Pancreas (tissue), 10 donors: ENCODE results near the gene PET117. TPM values are rescaled to one million over a fixed set of nuclear protein-coding genes. Genes with fewer than 3 reads are reported as not detected.
"Not testable (repeated sequence)": the region's sequence is repeated elsewhere in the genome, so short reads cannot be mapped to it uniquely, and the experiment has no call there.

Experiments
- ATAC-seq, 4 donors: fragments of 200-7000 bp; cut with Tn5 transposase; one replicate each; pipeline versions ENCODE4 v1.8.0 to v1.9.1; 2020; ENCODE audit warnings: mild to moderate bottlenecking in 4 of 4, moderate library complexity in 4 of 4
- DNase-seq, 6 donors: peaks; one replicate each; pipeline ENCODE4 v3.0.0-alpha.2; 2020
- FAIRE-seq: peaks from 2 replicates; lab custom pipeline; 2012; peaks lifted over from hg19 to GRCh38; lab: Jason Lieb, UNC
- H3K27ac ChIP-seq, 4 donors: fragments of 200-600 bp; sonication (generic); 1 replicate in 3 of 4; 2 replicates in 1 of 4; pipeline versions ENCODE4 v1.5.0 to v1.8.0; 2020
- H3K27me3 ChIP-seq, 4 donors: fragments of 200-600 bp; one replicate each; pipeline ENCODE4 v1.8.0; 2021
- H3K36me3 ChIP-seq, 3 donors: fragments of 200-600 bp; sonication (generic) in 1 of 3; one replicate each; pipeline versions ENCODE4 v1.5.0 to v1.8.0; 2020 to 2021
- H3K4me1 ChIP-seq, 3 donors: fragments of 200-600 bp; one replicate each; pipeline ENCODE4 v1.8.0; 2021
- H3K4me3 ChIP-seq, 4 donors: fragments of 200-600 bp; sonication (generic) in 2 of 4; one replicate each; pipeline versions ENCODE4 v1.5.0 to v1.8.0; 2020 to 2021
- H3K9me3 ChIP-seq, 4 donors: fragments of 200-600 bp; one replicate each; pipeline ENCODE4 v1.8.0; 2021
- WGBS, 2 donors: extraction: QIAGEN DNeasy Blood & Tissue Kit; methylation state at CpG; one replicate each; pipeline ENCODE4 v1.1.7; 2013; 5-methylcytosine and 5-hydroxymethylcytosine counted together
- intact Hi-C, 3 donors: fragments of 100-400 bp; cut with DNase I; formaldehyde crosslinking; loops; one replicate each; pipeline versions ENCODE4 v1.11.1 to v1.14.2; 2022
- polyA plus RNA-seq, 2 donors: library from polyadenylated mRNA; stranded (reverse); fragments of 200-250 nt; gene quantifications; one replicate each; pipeline ENCODE4 v1.2.3, GENCODE V29; 2013
- total RNA-seq, 6 donors: library from RNA; stranded (reverse); fragmentation: NEBNext Ultra II Directional in 4 of 6; extraction: Animal tissue kit (Norgen Biotek cat#: 25700) in 4 of 6; gene quantifications; one replicate each; pipeline versions ENCODE4 v1.2.1 to v1.2.4, GENCODE V29; 2021 to 2023
- TF ChIP-seq, protein P1 (sequence below), 4 donors: fragments of 200-600 bp; sonication (generic) in 3 of 4; IDR thresholded peaks; one replicate each; pipeline versions ENCODE4 v1.5.0 to v1.8.0; 2021; ENCODE audit warnings: antibody characterized with exemption in 4 of 4
- donor health status: healthy with polysubstance abuse.
- donor health status: DM: no; HTN: no; CAD: no; lungs with moderate emphysema.
- donor health status: DM: no; HTN: no; CAD: no.
- donor health status: control.
- donor health status: control.
- donor health status: Bipolar disorder and iron deficiency.
- donor health status: DM: yes; HTN: yes; CAD: no.
- donor health status: DM: no; HTN: no; CAD: no.
- donor health status: DM: no; HTN: no; CAD: no.
- donor health status: DM: yes; HTN: yes; CAD: no.

Gene PET117
- total and polyA plus RNA-seq, 8 donors = 5.5 to 9.2 (median 6.3) TPM

DNA sequence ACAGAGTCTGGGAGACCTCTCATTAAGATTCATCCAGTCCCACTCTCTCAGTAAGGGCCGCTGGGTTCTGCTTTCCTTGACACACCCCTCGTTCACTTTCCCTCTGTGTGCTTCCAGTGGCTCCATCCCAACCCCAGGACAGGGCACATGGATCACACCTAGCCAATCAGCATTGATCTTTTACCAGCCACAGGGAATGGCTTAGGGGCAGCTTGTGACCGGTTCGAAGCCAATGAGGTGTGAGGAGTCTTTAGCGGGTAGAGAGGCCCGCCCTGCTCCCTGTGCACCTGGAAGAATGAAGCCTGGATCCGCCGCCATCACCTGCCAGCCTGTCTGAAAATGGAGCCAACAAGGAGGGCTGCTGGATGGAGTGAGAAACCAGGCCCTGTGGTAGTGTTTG lies 44.8 kb upstream of the PET117 start:
- no peaks in the 10 kb centered on the region for H3K36me3 ChIP-seq
- H3K27ac ChIP-seq = no peak overlapping the region
- no peak for DNase-seq
- peak in 1 of 4 donors; percentile 38 for ATAC-seq
- FAIRE-seq = no peak
- no peaks in the 10 kb centered on the region for H3K9me3 ChIP-seq
- TF ChIP-seq, protein P1, sequence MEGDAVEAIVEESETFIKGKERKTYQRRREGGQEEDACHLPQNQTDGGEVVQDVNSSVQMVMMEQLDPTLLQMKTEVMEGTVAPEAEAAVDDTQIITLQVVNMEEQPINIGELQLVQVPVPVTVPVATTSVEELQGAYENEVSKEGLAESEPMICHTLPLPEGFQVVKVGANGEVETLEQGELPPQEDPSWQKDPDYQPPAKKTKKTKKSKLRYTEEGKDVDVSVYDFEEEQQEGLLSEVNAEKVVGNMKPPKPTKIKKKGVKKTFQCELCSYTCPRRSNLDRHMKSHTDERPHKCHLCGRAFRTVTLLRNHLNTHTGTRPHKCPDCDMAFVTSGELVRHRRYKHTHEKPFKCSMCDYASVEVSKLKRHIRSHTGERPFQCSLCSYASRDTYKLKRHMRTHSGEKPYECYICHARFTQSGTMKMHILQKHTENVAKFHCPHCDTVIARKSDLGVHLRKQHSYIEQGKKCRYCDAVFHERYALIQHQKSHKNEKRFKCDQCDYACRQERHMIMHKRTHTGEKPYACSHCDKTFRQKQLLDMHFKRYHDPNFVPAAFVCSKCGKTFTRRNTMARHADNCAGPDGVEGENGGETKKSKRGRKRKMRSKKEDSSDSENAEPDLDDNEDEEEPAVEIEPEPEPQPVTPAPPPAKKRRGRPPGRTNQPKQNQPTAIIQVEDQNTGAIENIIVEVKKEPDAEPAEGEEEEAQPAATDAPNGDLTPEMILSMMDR (IDR thresholded peaks at IDR 0.05) = no peak
- 70 to 83% methylated on average over 8 of the region's 8 CpGs for WGBS, 2 donors
- H3K27me3 ChIP-seq = no peaks in the 10 kb centered on the region
- no peaks in the 10 kb centered on the region for H3K4me1 ChIP-seq
- intact Hi-C loops = no loop called here
- H3K4me3 ChIP-seq = no peak overlapping the region

DNA sequence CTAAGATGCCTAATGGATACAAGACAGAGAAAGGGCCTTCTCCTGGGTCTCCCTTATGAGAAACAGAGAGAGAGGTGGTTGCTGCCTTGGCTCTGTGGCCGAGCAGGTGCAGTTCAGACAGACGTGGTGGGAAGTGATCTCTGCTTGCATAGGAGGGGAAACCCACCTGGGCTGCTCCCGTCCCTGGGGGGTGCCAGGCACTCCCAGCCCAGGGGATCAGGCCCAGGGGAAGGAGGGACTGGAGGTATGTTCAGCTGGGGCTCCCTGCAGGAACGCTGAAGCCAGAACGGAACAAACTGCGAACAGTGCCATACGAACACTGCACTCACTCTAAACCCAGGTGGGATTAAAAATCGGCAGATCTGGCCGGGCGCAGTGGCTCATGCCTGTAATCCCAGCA lies 44.3 kb upstream of the PET117 start:
- Histone ChIP-seq H3K4me3 (no peak overlapping the region), H3K27ac (no peak overlapping the region), H3K36me3 (no peaks in the 10 kb centered on the region), H3K9me3 (no peaks in the 10 kb centered on the region), H3K27me3 (no peaks in the 10 kb centered on the region), H3K4me1 (no peaks in the 10 kb centered on the region)
- intact Hi-C loops = no loop called here
- no peak for DNase-seq
- 56 to 73% methylated on average over 10 of the region's 10 CpGs for WGBS, 2 donors
- TF ChIP-seq, protein P1 (IDR thresholded peaks at IDR 0.05) = no peak
- FAIRE-seq = no peak
- ATAC-seq = no peak

DNA sequence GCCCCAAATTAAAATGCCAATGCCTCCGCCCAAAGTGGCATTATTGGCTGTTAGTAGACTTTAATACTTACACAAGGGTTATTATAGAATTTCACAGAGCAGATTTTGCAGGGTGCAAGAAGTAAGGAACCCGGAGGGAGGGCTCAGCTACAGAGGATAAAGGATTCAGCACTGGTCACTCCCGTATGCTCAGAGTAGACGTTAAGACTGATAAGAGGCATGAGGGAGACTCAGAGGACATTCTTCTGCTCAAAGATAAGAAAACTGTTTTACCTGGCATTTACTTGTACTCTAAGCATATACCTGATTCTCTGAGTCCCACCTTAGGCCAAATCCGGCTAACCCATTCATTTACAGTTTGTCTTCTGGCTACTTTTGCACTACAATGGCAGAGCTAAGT lies 43.5 kb upstream of the PET117 start:
- intact Hi-C loops = no loop called here
- FAIRE-seq = no peak

DNA sequence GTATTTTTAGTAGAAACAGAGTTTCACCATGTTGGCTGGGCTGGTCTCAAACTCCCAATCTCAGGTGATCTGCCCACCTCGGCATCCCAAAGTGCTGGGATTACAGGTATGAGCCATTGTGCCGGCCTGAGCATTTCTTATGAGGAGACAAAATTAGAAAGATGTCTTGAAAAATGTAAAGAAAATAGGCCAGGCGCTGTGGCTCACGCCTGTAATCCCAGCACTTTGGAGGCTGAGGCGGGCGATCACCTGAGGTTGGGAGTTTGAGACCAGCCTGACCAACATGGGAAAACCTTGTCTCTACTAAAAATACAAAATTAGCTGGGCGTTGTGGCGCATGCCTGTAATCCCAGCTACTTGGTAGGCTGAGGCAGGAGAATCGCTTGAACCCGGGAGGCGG lies 37.1 kb upstream of the PET117 start:
- ATAC-seq, H3K4me1 ChIP-seq, intact Hi-C loops, H3K27me3 ChIP-seq, H3K36me3 ChIP-seq, H3K9me3 ChIP-seq, DNase-seq, FAIRE-seq, H3K4me3 ChIP-seq, H3K27ac ChIP-seq: not testable (repeated sequence)
- 93% methylated on average over 11 of the region's 11 CpGs for WGBS, 2 donors

More for the DNA sequence above, 43.5 kb upstream of the PET117 start:
- no peaks in the 10 kb centered on the region for H3K4me1 ChIP-seq
- ATAC-seq (no peak), DNase-seq (no peak)
- WGBS, 2 donors = 70 to 76% methylated on average over 5 of the region's 5 CpGs
- H3K27ac ChIP-seq = no peak overlapping the region
- no peak overlapping the region for H3K4me3 ChIP-seq
- H3K36me3 ChIP-seq = no peaks in the 10 kb centered on the region
- TF ChIP-seq, protein P1 (IDR thresholded peaks at IDR 0.05) = no peak
- no peaks in the 10 kb centered on the region for H3K9me3 ChIP-seq
- H3K27me3 ChIP-seq = no peaks in the 10 kb centered on the region

DNA sequence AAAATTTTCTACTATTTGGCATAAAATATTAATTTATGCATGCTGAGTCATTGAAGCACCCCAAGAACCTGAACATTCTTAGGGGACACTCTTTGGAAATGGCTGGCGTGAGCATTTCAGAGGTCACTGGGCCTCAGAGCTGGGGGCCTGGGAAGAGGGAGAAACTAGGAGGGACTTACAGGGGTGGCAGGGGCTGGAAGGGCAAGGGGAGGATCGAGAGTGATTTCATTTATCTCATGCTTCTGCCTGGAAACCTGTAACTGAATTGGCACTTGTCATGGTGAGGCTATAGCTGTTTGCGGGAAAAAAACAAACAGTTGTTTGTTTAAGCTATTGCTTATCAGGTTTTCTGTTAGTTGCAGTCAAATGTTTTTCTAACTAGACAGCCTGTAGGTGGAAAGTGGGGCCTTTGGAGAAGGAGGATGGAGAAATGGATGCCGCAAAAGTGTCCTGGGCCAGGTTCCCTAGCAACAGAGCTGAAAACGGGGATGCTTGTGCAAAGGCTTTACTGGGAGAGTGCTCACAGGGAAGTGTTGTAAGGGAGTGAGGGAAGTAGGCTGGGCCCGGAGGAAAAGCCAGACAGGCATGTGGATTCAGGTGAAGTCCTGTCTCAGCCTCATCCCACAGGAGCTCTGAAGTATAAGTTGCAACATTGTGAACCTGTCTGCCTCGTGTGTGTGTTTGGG lies 36.4 kb upstream of the PET117 start:
- intact Hi-C loops = no loop called here
- FAIRE-seq = no peak
- 40 to 48% methylated on average over 7 of the region's 7 CpGs for WGBS, 2 donors

More for the DNA sequence above, 36.4 kb upstream of the PET117 start:
- Histone ChIP-seq H3K27me3 (no peaks in the 10 kb centered on the region), H3K36me3 (no peaks in the 10 kb centered on the region), H3K4me3 (no peak overlapping the region), H3K27ac (no peak overlapping the region), H3K4me1 (no peaks in the 10 kb centered on the region), H3K9me3 (no peaks in the 10 kb centered on the region)
- ATAC-seq = no peak
- TF ChIP-seq, protein P1 (IDR thresholded peaks at IDR 0.05) = no peak
- no peak for DNase-seq
